HepG2 (cell line): ENCODE data around the gene UBAP2. TPM values are rescaled to one million over a fixed set of nuclear protein-coding genes. Genes with fewer than 3 reads are reported as not detected.

Source experiments
- ATAC-seq: fragments of 200-7000 bp; cut with Tn5 transposase; 3 replicates; pipeline ENCODE4 v1.9.1; 2020; ENCODE audit warnings: mild to moderate bottlenecking, moderate library complexity
- BruUV-seq: library from RNA; stranded (reverse); fragments of 400-500 nt; replicated peaks from 2 replicates; lab custom pipeline; 2021; lab: Mats Ljungman, UMichigan
- CTCF ChIA-PET: fragments of 300-600 bp; formaldehyde crosslinking; extraction: SDS; loops from one replicate; lab custom pipeline; 2021; ENCODE audit warnings: low total read pairs, inconsistent platforms, low intra/inter-chr PET ratio; lab: Yijun Ruan, JAX
- POLR2A ChIA-PET: fragments of 350-600 bp; sonication (Branson Sonifier 250); formaldehyde crosslinking; loops from one replicate; lab custom pipeline; 2020; ENCODE audit warnings: antibody characterized with exemption, inconsistent platforms; lab: Yijun Ruan, JAX
- DNase-seq: peaks from one replicate; pipeline ENCODE4 v3.0.0-alpha.2; 2015; ENCODE audit warnings: low spot score
- FAIRE-seq: peaks from 3 replicates; lab custom pipeline; 2011; peaks lifted over from hg19 to GRCh38; lab: Jason Lieb, UNC
- H2AFZ ChIP-seq: one replicate; pipeline ENCODE4 v1.6.1; 2011; ENCODE audit warnings: low read length, inconsistent platforms
- H3K27ac ChIP-seq: fragments of 300-600 bp; 3 replicates; pipeline ENCODE4 v1.8.0; 2011; ENCODE audit warnings: mixed run types, mild to moderate bottlenecking, mixed read lengths, low read length, inconsistent platforms; ENCODE audit not compliant: insufficient read depth; ENCODE audit errors: extremely low read length
- H3K27me3 ChIP-seq, 2 experiments: fragments of 200-600 bp in 1 of 2; 2 replicates in 1 of 2; 3 replicates in 1 of 2; pipeline versions ENCODE4 v1.6.0 to v1.8.0; 2011; ENCODE audit warnings: low read length in 2 of 2, mild to moderate bottlenecking in 2 of 2, moderate library complexity in 2 of 2, inconsistent platforms in 1 of 2; ENCODE audit not compliant: insufficient read depth in 2 of 2, control insufficient read depth in 1 of 2
- H3K36me3 ChIP-seq, 2 experiments: fragments of 200-600 bp in 1 of 2; replicated peaks in 1 of 2; 2 replicates in 1 of 2; 3 replicates in 1 of 2; pipeline versions ENCODE4 v1.5.1 to v1.8.0; 2011; ENCODE audit warnings: low read length in 2 of 2, inconsistent platforms in 1 of 2; ENCODE audit not compliant: insufficient read depth in 2 of 2, control insufficient read depth in 1 of 2
- H3K4me1 ChIP-seq: 2 replicates; pipeline ENCODE4 v1.5.1; 2012; ENCODE audit warnings: low read length, inconsistent platforms; ENCODE audit not compliant: insufficient read depth
- H3K4me2 ChIP-seq: 2 replicates; pipeline ENCODE4 v1.6.0; 2011; ENCODE audit warnings: low read depth, low read length, inconsistent platforms
- H3K4me3 ChIP-seq, 3 experiments: fragments of 200-600 bp in 1 of 3; sonication (generic), shearing (Covaris generic) in 1 of 3; replicated peaks in 1 of 3; 2 replicates each; pipeline ENCODE4 v1.5.1; 2011 to 2016; ENCODE audit warnings: low read length in 3 of 3, inconsistent platforms in 2 of 3, low read depth in 2 of 3, mild to moderate bottlenecking in 2 of 3, control low read depth in 1 of 3, mixed read lengths in 1 of 3; ENCODE audit not compliant: insufficient read depth in 1 of 3
- H3K79me2 ChIP-seq: one replicate; pipeline ENCODE4 v1.6.1; 2011; ENCODE audit warnings: low read length, inconsistent platforms; ENCODE audit not compliant: insufficient read depth
- H3K9ac ChIP-seq: 2 replicates; pipeline ENCODE4 v1.6.0; 2011; ENCODE audit warnings: mild to moderate bottlenecking, low read depth, low read length, inconsistent platforms; ENCODE audit not compliant: insufficient read depth
- H3K9me3 ChIP-seq: 2 replicates; pipeline ENCODE4 v1.5.1; 2012; ENCODE audit warnings: mild to moderate bottlenecking, low read length
- H4K20me1 ChIP-seq: 2 replicates; pipeline ENCODE4 v1.6.0; 2011; ENCODE audit warnings: inconsistent platforms, mild to moderate bottlenecking, low read length, moderate library complexity; ENCODE audit not compliant: insufficient read depth
- ATF3 ChIP-seq: sonication (generic); formaldehyde crosslinking; IDR thresholded peaks from 2 replicates; pipeline ENCODE4 v1.4.0; 2020; ENCODE audit warnings: missing genetic modification reagents
- ATM ChIP-seq: fragments of 450-650 bp; IDR thresholded peaks from 2 replicates; pipeline ENCODE4 v1.7.1; 2017; ENCODE audit warnings: mild to moderate bottlenecking, borderline replicate concordance
- CC2D1A ChIP-seq: sonication (generic); formaldehyde crosslinking; IDR thresholded peaks from 2 replicates; pipeline ENCODE4 v1.8.1; 2023; ENCODE audit warnings: mild to moderate bottlenecking, missing genetic modification reagents
- E2F2 ChIP-seq: sonication (generic); formaldehyde crosslinking; IDR thresholded peaks from 2 replicates; pipeline ENCODE4 v1.4.0; 2020; ENCODE audit warnings: missing genetic modification reagents, borderline replicate concordance
- E2F5 ChIP-seq: sonication (generic); formaldehyde crosslinking; conservative IDR thresholded peaks from 2 replicates; pipeline ENCODE4 v1.4.0; 2020; ENCODE audit warnings: missing genetic modification reagents
- ERF ChIP-seq: IDR thresholded peaks from 2 replicates; pipeline ENCODE4 v1.6.1; 2018; ENCODE audit warnings: missing biosample characterization, missing genetic modification reagents
- FOXK1 ChIP-seq: sonication (generic); formaldehyde crosslinking; IDR thresholded peaks from 2 replicates; pipeline ENCODE4 v1.4.0; 2020; ENCODE audit warnings: low read depth, missing genetic modification reagents, borderline replicate concordance
- KDM5B ChIP-seq: sonication (generic); formaldehyde crosslinking; IDR thresholded peaks from 2 replicates; pipeline ENCODE4 v1.4.0; 2020; ENCODE audit warnings: missing genetic modification reagents, mild to moderate bottlenecking, borderline replicate concordance
- MIER2 ChIP-seq: IDR thresholded peaks from 2 replicates; pipeline ENCODE4 v1.6.1; 2016; ENCODE audit warnings: missing biosample characterization, missing genetic modification reagents
- SATB2 ChIP-seq: sonication (generic); formaldehyde crosslinking; IDR thresholded peaks from 2 replicates; pipeline ENCODE4 v1.5.0; 2020; ENCODE audit warnings: missing genetic modification reagents
- SMAD3 ChIP-seq: sonication (generic); formaldehyde crosslinking; IDR thresholded peaks from 2 replicates; pipeline ENCODE4 v1.4.0; 2020; ENCODE audit warnings: missing genetic modification reagents
- TEAD3 ChIP-seq: optimal IDR thresholded peaks from 2 replicates; pipeline ENCODE3; 2016; ENCODE audit warnings: borderline replicate concordance
- TP53 ChIP-seq: sonication (generic); formaldehyde crosslinking; conservative IDR thresholded peaks from 2 replicates; pipeline ENCODE4 v1.4.0; 2020; ENCODE audit warnings: missing genetic modification reagents
- TRAFD1 ChIP-seq: sonication (generic); formaldehyde crosslinking; IDR thresholded peaks from 2 replicates; pipeline ENCODE4 v1.5.1; 2020; ENCODE audit warnings: missing genetic modification reagents, mild to moderate bottlenecking, borderline replicate concordance
- ZNF329 ChIP-seq: sonication (generic); formaldehyde crosslinking; IDR thresholded peaks from 2 replicates; pipeline ENCODE4 v1.9.0; 2021; ENCODE audit warnings: low read depth, mild to moderate bottlenecking, missing genetic modification reagents
- ZNF550 ChIP-seq: sonication (generic); formaldehyde crosslinking; IDR thresholded peaks from 2 replicates; pipeline ENCODE4 v1.4.0; 2020; ENCODE audit warnings: mild to moderate bottlenecking, missing genetic modification reagents, borderline replicate concordance
- ZNF709 ChIP-seq: sonication (generic); formaldehyde crosslinking; IDR thresholded peaks from 2 replicates; pipeline ENCODE4 v1.5.0; 2020; ENCODE audit warnings: mild to moderate bottlenecking, missing genetic modification reagents
- ZSCAN22 ChIP-seq: sonication (generic); formaldehyde crosslinking; IDR thresholded peaks from 2 replicates; pipeline ENCODE4 v1.4.0; 2020; ENCODE audit warnings: mild to moderate bottlenecking, missing genetic modification reagents
- ZSCAN9 ChIP-seq: IDR thresholded peaks from 2 replicates; pipeline ENCODE4 v1.6.1; 2016; ENCODE audit warnings: borderline replicate concordance
- WGBS: methylation state at CpG from one replicate; pipeline ENCODE4 v1.1.6; 2017; ENCODE audit warnings: low lambda C conversion rate; 5-methylcytosine and 5-hydroxymethylcytosine counted together
- in situ Hi-C: cut with HindIII; loops from 2 replicates; pipeline ENCODE4 v1.10.0; 2017; ENCODE audit warnings: low pct_unique_long_range_greater_than_20kb; ENCODE audit not compliant: extremely low pct_ligation_motif_present
- intact Hi-C: fragments of 100-400 bp; cut with micrococcal nuclease; formaldehyde crosslinking; loops from one replicate; pipeline ENCODE4 v1.10.0; 2022; ENCODE audit not compliant: unreplicated experiment
- polyA plus RNA-seq, 8 experiments: library from polyadenylated mRNA; depleted of rRNA in 3 of 8; stranded (reverse) in 7 of 8; unstranded in 1 of 8; fragments of >200 nt; fragmentation: Illumina TruSeq in 4 of 8; extraction: Trizol in 4 of 8; gene quantifications; 2 replicates each; pipeline versions ENCODE4 v1.2.1 to v1.2.3, GENCODE V29; 2011 to 2016; ENCODE audit warnings: low read depth in 4 of 8, missing spikeins in 1 of 8, mixed read lengths in 1 of 8; ENCODE audit not compliant: insufficient read depth in 1 of 8
- total RNA-seq, 5 experiments: library from RNA; depleted of rRNA; stranded (reverse); fragments of >200 nt; fragmentation: Illumina TruSeq; extraction: Trizol; gene quantifications; 2 replicates each; pipeline ENCODE4 v1.2.3, GENCODE V29; 2016; ENCODE audit warnings: low read depth in 1 of 5
- TF ChIP-seq, protein P1 (sequence below): IDR thresholded peaks from 2 replicates; pipeline ENCODE4 v1.6.1; 2016; ENCODE audit warnings: mild to moderate bottlenecking

UBAP2 gene
- total and polyA plus RNA-seq, 2 of the 13 experiments (the other 11 are each of a cell fraction or from before 2014, with no cell fraction given): 19.0 to 22.0 TPM

- ATAC-seq (no peak), DNase-seq (no peak), FAIRE-seq (no peak)
- H3K9ac ChIP-seq: no peak overlapping the region
- no peaks in the 10 kb centered on the region for H3K27me3 ChIP-seq
- ChIA-PET CTCF (no interaction called here), POLR2A (no interaction called here)
- H4K20me1 ChIP-seq: peaks cover 11% of the 10 kb centered on the region
- BruUV-seq: no TSS peak
- in situ Hi-C loops (no loop called here), intact Hi-C loops (no loop called here)
- peaks cover 41% of the 10 kb centered on the region for H3K79me2 ChIP-seq
- no peak overlapping the region for H3K4me3 ChIP-seq
- no peak for TF ChIP-seq ATF3 (CRISPR knock-in tag)
- no peak for TF ChIP-seq ZNF709
- TF ChIP-seq ERF (CRISPR knock-in tag): no peak
- no peak for TF ChIP-seq TEAD3 (CRISPR knock-in tag)
- no peak for TF ChIP-seq FOXK1
- TF ChIP-seq, protein P1, sequence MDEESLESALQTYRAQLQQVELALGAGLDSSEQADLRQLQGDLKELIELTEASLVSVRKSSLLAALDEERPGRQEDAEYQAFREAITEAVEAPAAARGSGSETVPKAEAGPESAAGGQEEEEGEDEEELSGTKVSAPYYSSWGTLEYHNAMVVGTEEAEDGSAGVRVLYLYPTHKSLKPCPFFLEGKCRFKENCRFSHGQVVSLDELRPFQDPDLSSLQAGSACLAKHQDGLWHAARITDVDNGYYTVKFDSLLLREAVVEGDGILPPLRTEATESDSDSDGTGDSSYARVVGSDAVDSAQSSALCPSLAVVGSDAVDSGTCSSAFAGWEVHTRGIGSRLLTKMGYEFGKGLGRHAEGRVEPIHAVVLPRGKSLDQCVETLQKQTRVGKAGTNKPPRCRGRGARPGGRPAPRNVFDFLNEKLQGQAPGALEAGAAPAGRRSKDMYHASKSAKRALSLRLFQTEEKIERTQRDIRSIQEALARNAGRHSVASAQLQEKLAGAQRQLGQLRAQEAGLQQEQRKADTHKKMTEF (CRISPR knock-in tag): no peak
- no peak for TF ChIP-seq MIER2 (CRISPR knock-in tag)
- no peak for TF ChIP-seq CC2D1A (CRISPR knock-in tag)
- no peak for TF ChIP-seq ZNF550 (CRISPR knock-in tag)
- no peak for TF ChIP-seq ZNF329 (CRISPR knock-in tag)
- no peak for TF ChIP-seq E2F2 (CRISPR knock-in tag)
- TF ChIP-seq ATM: no peak
- TF ChIP-seq TP53 (CRISPR knock-in tag): no peak
- no peak for TF ChIP-seq TRAFD1
- no peak for TF ChIP-seq SATB2 (CRISPR knock-in tag)
- no peak for TF ChIP-seq E2F5 (CRISPR knock-in tag)
- no peak for TF ChIP-seq SMAD3 (CRISPR knock-in tag)
- no peak for TF ChIP-seq ZSCAN9 (CRISPR knock-in tag)
- TF ChIP-seq KDM5B (CRISPR knock-in tag): no peak
- TF ChIP-seq ZSCAN22 (CRISPR knock-in tag): no peak
- H3K4me2 ChIP-seq: no peak overlapping the region
- no peak overlapping the region for H3K27ac ChIP-seq
- H3K4me1 ChIP-seq: peaks cover 20% of the 10 kb centered on the region
- H3K36me3 ChIP-seq: peaks cover 3 to 44% of the 10 kb centered on the region in 2 experiments
- H2AFZ ChIP-seq: no peak overlapping the region
- H3K9me3 ChIP-seq: no peaks in the 10 kb centered on the region
- WGBS: 94% methylated on average over 4 of the region's 4 CpGs
Measured at GRCh38 chr9:33907347-33907746, 141.3 kb downstream of the UBAP2 start.
